Endothelial cell of umbilical vein (primary cell): ENCODE measurements around the gene OCA2. TPM values are rescaled to one million over a fixed set of nuclear protein-coding genes. Genes with fewer than 3 reads are reported as not detected.

Experiments used
- BruUV-seq: library from RNA; stranded (reverse); fragments of 400-500 nt; replicated peaks from 2 replicates; lab custom pipeline; 2021; lab: Mats Ljungman, UMichigan
- CTCF ChIA-PET: fragments of 300-600, 350-600 bp; sonication (Branson Sonifier 250); formaldehyde crosslinking; loops from one replicate; lab custom pipeline; 2021; ENCODE audit warnings: antibody characterized with exemption, inconsistent platforms; lab: Charles Lee
- POLR2A ChIA-PET: fragments of 300-600, 350-600 bp; sonication (Branson Sonifier 250); formaldehyde crosslinking; loops from one replicate; lab custom pipeline; 2021; ENCODE audit warnings: antibody characterized with exemption, inconsistent platforms; lab: Charles Lee
- DNase-seq: peaks from one replicate; pipeline ENCODE4 v3.0.0-alpha.2; 2011; ENCODE audit warnings: low read depth, low spot score
- FAIRE-seq: peaks from 2 replicates; lab custom pipeline; 2011; peaks lifted over from hg19 to GRCh38; lab: Jason Lieb, UNC
- H2AFZ ChIP-seq: 2 replicates; pipeline ENCODE4 v1.6.0; 2012; ENCODE audit warnings: low read depth, low read length, control low read depth, inconsistent platforms
- H3K27ac ChIP-seq: 2 replicates; pipeline ENCODE4 v1.5.1; 2011; ENCODE audit warnings: low read depth, mild to moderate bottlenecking, control low read depth, low read length, moderate library complexity; ENCODE audit not compliant: insufficient read depth
- H3K27me3 ChIP-seq, 2 experiments: 2 replicates each; pipeline versions ENCODE4 v1.6.0 to v1.6.1; 2011; ENCODE audit warnings: low read length in 2 of 2, mixed read lengths in 1 of 2; ENCODE audit not compliant: control insufficient read depth in 2 of 2, insufficient read depth in 2 of 2
- H3K36me3 ChIP-seq, 2 experiments: 2 replicates in 1 of 2; 3 replicates in 1 of 2; pipeline ENCODE4 v1.5.1; 2011; ENCODE audit warnings: low read length in 2 of 2, mild to moderate bottlenecking in 1 of 2, moderate library complexity in 1 of 2; ENCODE audit not compliant: control insufficient read depth in 2 of 2, insufficient read depth in 2 of 2; ENCODE audit errors: extremely low read depth in 1 of 2
- H3K4me1 ChIP-seq: 3 replicates; pipeline ENCODE4 v1.5.1; 2011; ENCODE audit warnings: mild to moderate bottlenecking, low read length; ENCODE audit not compliant: control insufficient read depth, insufficient read depth; ENCODE audit errors: extremely low read depth
- H3K4me2 ChIP-seq: 2 replicates; pipeline ENCODE4 v1.6.1; 2011; ENCODE audit warnings: low read length, control low read depth, mixed read lengths; ENCODE audit not compliant: insufficient read depth
- H3K4me3 ChIP-seq, 3 experiments: fragments of 200-600 bp in 1 of 3; sonication (generic), shearing (Covaris generic) in 1 of 3; replicated peaks in 1 of 3; 2 replicates each; pipeline ENCODE4 v1.5.1; 2011 to 2016; ENCODE audit warnings: control low read depth in 3 of 3, low read length in 3 of 3, mild to moderate bottlenecking in 2 of 3, inconsistent platforms in 1 of 3, low read depth in 1 of 3, moderate library complexity in 1 of 3; ENCODE audit not compliant: insufficient read depth in 1 of 3
- H3K79me2 ChIP-seq: 2 replicates; pipeline ENCODE4 v1.6.0; 2012; ENCODE audit warnings: low read length, inconsistent platforms; ENCODE audit not compliant: control insufficient read depth, insufficient read depth
- H3K9ac ChIP-seq: replicated peaks from 2 replicates; pipeline ENCODE3; 2011; ENCODE audit warnings: low read length, control low read depth; ENCODE audit not compliant: insufficient read depth; ENCODE audit errors: extremely low read depth
- H3K9me1 ChIP-seq: replicated peaks from 3 replicates; pipeline ENCODE4 v1.6.0; 2011; ENCODE audit warnings: mild to moderate bottlenecking, low read length; ENCODE audit not compliant: control insufficient read depth, insufficient read depth; ENCODE audit errors: extremely low read depth
- H3K9me3 ChIP-seq: replicated peaks from 2 replicates; pipeline ENCODE4 v1.5.1; 2012; ENCODE audit warnings: low read length, inconsistent platforms; ENCODE audit not compliant: control insufficient read depth, insufficient read depth
- H4K20me1 ChIP-seq: replicated peaks from 2 replicates; pipeline ENCODE3; 2011; ENCODE audit warnings: mild to moderate bottlenecking, low read length; ENCODE audit not compliant: control insufficient read depth, insufficient read depth; ENCODE audit errors: extremely low read depth
- CTCF ChIP-seq, 2 donors: IDR thresholded peaks; 1 replicate in 1 of 2; 2 replicates in 1 of 2; pipeline ENCODE4 v1.5.1; 2011; ENCODE audit warnings: low read length in 2 of 2, mild to moderate bottlenecking in 2 of 2, moderate library complexity in 2 of 2, control low read depth in 1 of 2, inconsistent platforms in 1 of 2, low read depth in 1 of 2; ENCODE audit not compliant: insufficient read depth in 1 of 2; ENCODE audit errors: extremely low read depth in 1 of 2
- EZH2 ChIP-seq: IDR thresholded peaks from 2 replicates; pipeline ENCODE4 v1.6.1; 2012; ENCODE audit warnings: borderline replicate concordance, low read depth, mild to moderate bottlenecking, moderate library complexity, low read length, inconsistent platforms; ENCODE audit not compliant: severe bottlenecking
- FOS ChIP-seq: IDR thresholded peaks from 2 replicates; pipeline ENCODE4 v1.6.1; 2011; ENCODE audit warnings: mild to moderate bottlenecking, low read length, moderate library complexity, borderline replicate concordance; ENCODE audit not compliant: insufficient read depth
- GATA2 ChIP-seq: IDR thresholded peaks from 2 replicates; pipeline ENCODE4 v1.7.0; 2011; ENCODE audit warnings: low read depth, mild to moderate bottlenecking, moderate library complexity, mixed read lengths, low read length; ENCODE audit not compliant: insufficient read length, insufficient read depth
- JUN ChIP-seq: IDR thresholded peaks from 2 replicates; pipeline ENCODE4 v1.6.1; 2011; ENCODE audit warnings: borderline replicate concordance, low read depth; ENCODE audit not compliant: insufficient read length, insufficient read depth
- MAX ChIP-seq: IDR thresholded peaks from 2 replicates; pipeline ENCODE4 v1.6.1; 2011; ENCODE audit not compliant: insufficient read depth, insufficient read length
- MYC ChIP-seq: IDR thresholded peaks from one replicate; pipeline ENCODE4 v1.6.1; 2011; ENCODE audit warnings: mild to moderate bottlenecking, low read depth, low read length
- POLR2A ChIP-seq: IDR thresholded peaks from 2 replicates; pipeline ENCODE4 v1.6.1; 2012; ENCODE audit warnings: low read depth, mild to moderate bottlenecking, control low read depth, low read length
- POLR2AphosphoS5 ChIP-seq: IDR thresholded peaks from 2 replicates; pipeline ENCODE4 v1.6.1; 2012; ENCODE audit warnings: low read depth, mild to moderate bottlenecking, control low read depth, low read length, moderate library complexity; ENCODE audit not compliant: insufficient read depth
- dilution Hi-C: fragments of 300-500 bp; cut with MboI; formaldehyde crosslinking; loops from one replicate; pipeline ENCODE4 v1.15.0; 2019; ENCODE audit warnings: low sequenced_read_pairs; ENCODE audit not compliant: extremely low pct_ligation_motif_present
- intact Hi-C: fragments of 100-400 bp; cut with micrococcal nuclease; formaldehyde crosslinking; loops from one replicate; pipeline ENCODE4 v1.10.0; 2022
- polyA plus RNA-seq, 4 experiments: library from polyadenylated mRNA; depleted of rRNA in 3 of 4; stranded (reverse) in 3 of 4; unstranded in 1 of 4; fragments of >200 nt; gene quantifications; 2 replicates each; pipeline versions ENCODE4 v1.2.1 to v1.2.3, GENCODE V29; 2011 to 2012; ENCODE audit warnings: missing spikeins in 1 of 4
- total RNA-seq: library from RNA; stranded (reverse); gene quantifications from 2 replicates; pipeline ENCODE4 v1.2.3, GENCODE V29; 2021

The OCA2 gene
- total and polyA plus RNA-seq, 2 donors (not counting 3 experiments of a cell fraction or from before 2014, with no cell fraction given): not detected

GRCh38 chr15:27821273-27821672 is 277.8 kb downstream of the OCA2 start:
- Histone ChIP-seq H4K20me1 (no peaks in the 10 kb centered on the region), H2AFZ (no peak overlapping the region), H3K4me1 (no peaks in the 10 kb centered on the region), H3K9me1 (no peaks in the 10 kb centered on the region), H3K9ac (no peak overlapping the region), H3K4me3 (no peak overlapping the region), H3K79me2 (no peaks in the 10 kb centered on the region), H3K27me3 (no peaks in the 10 kb centered on the region), H3K36me3 (no peaks in the 10 kb centered on the region), H3K9me3 (peaks cover 5% of the 10 kb centered on the region), H3K27ac (no peak overlapping the region), H3K4me2 (no peak overlapping the region)
- ChIA-PET POLR2A (no interaction called here), CTCF (no interaction called here)
- no peak for FAIRE-seq
- no peak for DNase-seq
- dilution Hi-C loops (no loop called here), intact Hi-C loops (no loop called here)
- BruUV-seq: no TSS peak
- no peak for TF ChIP-seq GATA2
- no peak for TF ChIP-seq JUN
- TF ChIP-seq MYC: no peak
- TF ChIP-seq POLR2A: no peak
- no peak for TF ChIP-seq CTCF (IDR thresholded peaks at IDR 0.05; ENCODE audit: extremely low read depth in 1 of 2, insufficient read depth in 1 of 2, low read depth in 1 of 2, low read length in 2 of 2)
- TF ChIP-seq FOS: no peak
- no peak for TF ChIP-seq EZH2
- TF ChIP-seq POLR2AphosphoS5: no peak
- no peak for TF ChIP-seq MAX
